Measurements from ENCODE around the gene ADGRL1. TPM values are rescaled to one million over a fixed set of nuclear protein-coding genes. Genes with fewer than 3 reads are reported as not detected.

ADGRL1 gene
- total RNA-seq, 4 donors from 2014 or later = 22.3 to 36.4 (median 27.3) TPM

GRCh38 chr19:14107581-14108461 lies 98.1 kb downstream of the ADGRL1 start:
- no peak for DNase-seq (ENCODE audit: low spot score in 2 of 2)
- TF ChIP-seq EP300 (IDR thresholded peaks at IDR 0.05) = no peak
- no peak for TF ChIP-seq CTCF (IDR thresholded peaks at IDR 0.05)
- 88% methylated on average over 9 of the region's 23 CpGs for WGBS
- H3K36me3 ChIP-seq = peaks cover 43% of the 10 kb centered on the region
- no peaks in the 10 kb centered on the region for H3K27me3 ChIP-seq
- no peak overlapping the region for H3K27ac ChIP-seq
- no peaks in the 10 kb centered on the region for H3K9me3 ChIP-seq
- H3K4me3 ChIP-seq = no peak overlapping the region
- peaks cover 11% of the 10 kb centered on the region for H3K4me1 ChIP-seq

- DNase-seq (ENCODE audit: low spot score in 2 of 2) = no peak
- H3K36me3 ChIP-seq = peaks cover 53% of the 10 kb centered on the region
- TF ChIP-seq EP300 (IDR thresholded peaks at IDR 0.05) (no peak), POLR2AphosphoS5 (IDR thresholded peaks at IDR 0.05) (no peak), POLR2A (IDR thresholded peaks at IDR 0.05) (no peak), CTCF (IDR thresholded peaks at IDR 0.05) (no peak)
- H3K27me3 ChIP-seq = no peaks in the 10 kb centered on the region
- H3K4me1 ChIP-seq = peaks cover under 1% of the 10 kb centered on the region
- WGBS = 98% methylated on average over 6 of the region's 16 CpGs
- no peaks in the 10 kb centered on the region for H3K9me3 ChIP-seq
- no peak overlapping the region for H3K27ac ChIP-seq
- H3K4me3 ChIP-seq = no peak overlapping the region
These were observed 99.1 kb downstream of the ADGRL1 start for GRCh38 chr19:14106840-14107239.

GRCh38 chr19:14105680-14106079 lies 100.3 kb downstream of the ADGRL1 start:
- DNase-seq (ENCODE audit: low spot score in 2 of 2) = no peak
- H3K27me3 ChIP-seq = no peaks in the 10 kb centered on the region
- peaks cover 64% of the 10 kb centered on the region for H3K36me3 ChIP-seq
- H3K9me3 ChIP-seq = no peaks in the 10 kb centered on the region
- H3K4me3 ChIP-seq = no peak overlapping the region
- 89% methylated on average over 8 of the region's 8 CpGs for WGBS
- TF ChIP-seq EP300 (IDR thresholded peaks at IDR 0.05) (no peak), POLR2A (IDR thresholded peaks at IDR 0.05) (no peak), CTCF (IDR thresholded peaks at IDR 0.05) (no peak), POLR2AphosphoS5 (IDR thresholded peaks at IDR 0.05) (no peak)
- no peak overlapping the region for H3K27ac ChIP-seq
- no peaks in the 10 kb centered on the region for H3K4me1 ChIP-seq

- no peaks in the 10 kb centered on the region for H3K27me3 ChIP-seq
- TF ChIP-seq EP300 (IDR thresholded peaks at IDR 0.05) (no peak), POLR2A (IDR thresholded peaks at IDR 0.05) (no peak), POLR2AphosphoS5 (IDR thresholded peaks at IDR 0.05) (no peak), CTCF (IDR thresholded peaks at IDR 0.05) (no peak)
- H3K4me3 ChIP-seq = no peak overlapping the region
- 60% methylated on average over 1 of the region's 1 CpG for WGBS
- peaks cover 76% of the 10 kb centered on the region for H3K36me3 ChIP-seq
- no peak overlapping the region for H3K27ac ChIP-seq
- no peak for DNase-seq (ENCODE audit: low spot score in 2 of 2)
- H3K9me3 ChIP-seq = no peaks in the 10 kb centered on the region
- no peaks in the 10 kb centered on the region for H3K4me1 ChIP-seq
These were observed 102.7 kb downstream of the ADGRL1 start for GRCh38 chr19:14103310-14103709.

GRCh38 chr19:14102756-14103155 lies 103.2 kb downstream of the ADGRL1 start:
- Histone ChIP-seq H3K27me3 (no peaks in the 10 kb centered on the region), H3K27ac (no peak overlapping the region), H3K4me1 (no peaks in the 10 kb centered on the region), H3K36me3 (peaks cover 80% of the 10 kb centered on the region), H3K9me3 (no peaks in the 10 kb centered on the region), H3K4me3 (no peak overlapping the region)
- no peak for DNase-seq (ENCODE audit: low spot score in 2 of 2)
- TF ChIP-seq EP300 (IDR thresholded peaks at IDR 0.05) (no peak), CTCF (IDR thresholded peaks at IDR 0.05) (no peak), POLR2AphosphoS5 (IDR thresholded peaks at IDR 0.05) (no peak), POLR2A (IDR thresholded peaks at IDR 0.05) (no peak)
- 88% methylated on average over 10 of the region's 10 CpGs for WGBS

All from suprapubic skin (tissue), 4 donors.